ENCODE results near the gene TMEM95.

DNA sequence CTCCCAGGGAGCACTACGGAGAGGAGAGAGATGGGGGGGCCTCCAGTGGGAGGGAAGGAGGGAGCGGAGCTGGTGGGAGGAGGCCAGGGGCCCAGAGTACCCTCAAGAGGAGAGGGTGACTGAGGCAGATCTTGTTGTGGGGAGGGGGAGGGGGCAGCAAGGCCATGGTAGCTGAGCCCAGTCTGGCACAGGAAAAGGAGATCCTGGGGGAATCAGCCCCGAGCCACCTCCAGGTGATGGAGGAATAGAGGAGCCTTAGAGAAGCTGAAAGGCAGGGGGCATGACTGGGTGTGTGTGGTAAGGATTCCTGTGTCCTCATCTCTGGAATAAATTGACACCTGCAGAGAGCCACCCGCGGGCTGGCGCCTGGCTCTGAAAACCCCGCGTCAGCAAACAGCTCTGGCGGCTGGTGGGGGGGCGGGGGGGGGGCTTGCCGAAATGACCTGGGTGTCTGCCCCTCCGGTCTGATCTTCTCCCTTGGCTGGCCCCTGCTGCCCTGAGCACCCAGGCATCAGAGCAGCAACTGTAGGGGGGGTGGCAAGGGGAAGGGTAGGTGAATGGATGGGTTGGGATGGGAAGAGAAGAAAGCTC is 51.4 kb downstream of the TMEM95 start:
- no peak for TF ChIP-seq EZH2 (IDR thresholded peaks at IDR 0.05; ENCODE audit: borderline replicate concordance, insufficient read depth, low read length, poor library complexity, severe bottlenecking)
- TF ChIP-seq, protein P1, sequence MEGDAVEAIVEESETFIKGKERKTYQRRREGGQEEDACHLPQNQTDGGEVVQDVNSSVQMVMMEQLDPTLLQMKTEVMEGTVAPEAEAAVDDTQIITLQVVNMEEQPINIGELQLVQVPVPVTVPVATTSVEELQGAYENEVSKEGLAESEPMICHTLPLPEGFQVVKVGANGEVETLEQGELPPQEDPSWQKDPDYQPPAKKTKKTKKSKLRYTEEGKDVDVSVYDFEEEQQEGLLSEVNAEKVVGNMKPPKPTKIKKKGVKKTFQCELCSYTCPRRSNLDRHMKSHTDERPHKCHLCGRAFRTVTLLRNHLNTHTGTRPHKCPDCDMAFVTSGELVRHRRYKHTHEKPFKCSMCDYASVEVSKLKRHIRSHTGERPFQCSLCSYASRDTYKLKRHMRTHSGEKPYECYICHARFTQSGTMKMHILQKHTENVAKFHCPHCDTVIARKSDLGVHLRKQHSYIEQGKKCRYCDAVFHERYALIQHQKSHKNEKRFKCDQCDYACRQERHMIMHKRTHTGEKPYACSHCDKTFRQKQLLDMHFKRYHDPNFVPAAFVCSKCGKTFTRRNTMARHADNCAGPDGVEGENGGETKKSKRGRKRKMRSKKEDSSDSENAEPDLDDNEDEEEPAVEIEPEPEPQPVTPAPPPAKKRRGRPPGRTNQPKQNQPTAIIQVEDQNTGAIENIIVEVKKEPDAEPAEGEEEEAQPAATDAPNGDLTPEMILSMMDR (IDR thresholded peaks at IDR 0.05; ENCODE audit: poor library complexity, severe bottlenecking) = no peak

All from neural cell (in vitro differentiated cells).